Bone marrow (tissue), 2 donors: Measurements from ENCODE around the gene COL11A1.
"Not testable (repeated sequence)": the region's sequence is repeated elsewhere in the genome, so short reads cannot be mapped to it uniquely, and the experiment has no call there.

Source experiments
- DNase-seq, 2 donors: peaks; one replicate each; lab custom pipeline; 2025; lab: John Stamatoyannopoulos, UW

The COL11A1 gene

GRCh38 chr1:103075316-103076000, 32.9 kb downstream of the COL11A1 start:
- DNase-seq = no peak

GRCh38 chr1:103074224-103074623, 34.1 kb downstream of the COL11A1 start:
- no peak for DNase-seq

GRCh38 chr1:103069201-103069600, 39.1 kb downstream of the COL11A1 start:
- DNase-seq = no peak

GRCh38 chr1:103063921-103064320, 44.4 kb downstream of the COL11A1 start:
- no peak for DNase-seq

GRCh38 chr1:103058391-103058790, 49.9 kb downstream of the COL11A1 start:
- DNase-seq = no peak

DNA sequence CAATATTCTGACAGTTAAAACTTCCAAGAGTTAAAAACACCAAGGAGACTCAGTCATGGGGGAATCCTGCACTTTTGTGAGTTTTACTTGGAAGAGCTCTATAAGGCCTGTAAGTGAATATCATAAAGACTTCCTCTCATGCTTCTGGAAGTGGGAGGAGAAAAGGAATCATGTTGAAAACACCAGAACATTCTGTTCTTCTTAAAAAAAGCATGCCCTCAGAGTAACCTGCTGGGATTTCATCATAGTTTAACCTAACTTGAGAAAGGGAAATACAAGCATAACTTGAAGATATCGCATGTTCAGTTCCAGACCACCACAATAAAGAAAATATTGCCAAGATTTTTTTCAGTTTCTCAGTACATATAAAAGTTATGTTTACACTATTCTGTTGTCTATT, 51.9 kb downstream of the COL11A1 start:
- no peak for DNase-seq

- DNase-seq = not testable (repeated sequence)
Observed at GRCh38 chr1:103028110-103028509, 80.2 kb downstream of the COL11A1 start.

DNA sequence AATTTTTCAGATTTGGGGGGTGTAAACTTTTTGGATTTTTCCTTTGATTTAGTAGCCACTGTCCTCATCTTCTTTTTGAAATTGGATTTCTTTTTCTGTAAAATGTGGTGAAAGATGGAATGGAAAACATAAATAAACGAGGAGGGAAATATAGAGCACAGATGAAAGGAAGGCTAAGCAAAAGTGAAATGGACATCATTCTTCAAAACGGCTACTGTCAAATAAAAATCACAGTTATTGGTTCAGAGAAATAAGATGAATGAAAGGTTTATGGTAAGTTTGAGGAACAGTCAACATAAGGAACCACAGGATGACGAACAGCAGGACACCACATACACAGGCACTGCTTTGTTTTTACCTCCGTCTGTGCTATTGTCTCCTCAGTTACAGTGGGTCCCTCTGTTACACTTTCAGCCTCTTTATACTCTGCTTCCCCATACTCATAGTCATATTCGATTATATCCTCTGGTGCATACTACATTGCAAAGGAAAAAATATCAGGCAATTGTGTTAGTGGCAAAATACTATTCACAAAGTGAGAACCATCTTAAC, 82.4 kb downstream of the COL11A1 start:
- no peak for DNase-seq

GRCh38 chr1:103024051-103024450, 84.3 kb downstream of the COL11A1 start:
- no peak for DNase-seq

- DNase-seq = no peak
Observed at GRCh38 chr1:103002005-103002404, 106.3 kb downstream of the COL11A1 start.

DNA sequence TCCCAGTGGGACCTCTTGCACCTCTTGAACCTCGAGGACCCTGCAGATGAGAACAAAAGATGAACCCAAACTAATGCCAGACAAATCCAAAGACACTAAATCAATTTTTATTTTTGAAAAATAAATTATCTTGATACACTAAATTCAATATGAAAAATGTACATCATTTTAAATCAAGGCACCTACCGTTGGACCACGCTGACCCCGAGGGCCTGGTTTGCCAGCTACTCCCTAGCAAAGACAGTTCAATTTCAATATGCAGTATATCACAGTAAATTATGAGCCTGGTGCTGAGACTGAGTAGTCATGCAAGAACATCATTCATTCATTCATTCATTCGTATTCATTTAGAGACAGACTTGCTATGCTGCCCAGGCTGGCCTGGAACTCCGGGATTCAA, 129.4 kb downstream of the COL11A1 start:
- DNase-seq = no peak

DNA sequence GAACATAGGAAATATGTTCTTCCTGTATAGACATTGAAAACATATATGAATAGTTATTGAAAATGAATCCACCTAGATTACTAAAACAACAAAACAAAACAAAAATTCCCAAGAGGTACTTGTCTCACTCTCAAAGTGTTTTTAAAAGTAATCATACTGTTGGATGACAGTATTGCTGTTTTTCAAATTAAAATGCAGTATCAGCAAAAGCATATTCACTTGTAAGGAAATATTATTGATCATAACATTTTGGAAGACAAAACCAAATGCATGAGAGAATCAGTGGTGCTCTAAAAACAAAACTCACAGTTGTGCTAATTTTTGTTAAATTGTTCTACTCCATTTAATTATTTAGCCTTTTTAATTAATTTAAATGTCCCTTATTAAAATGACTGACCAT, 131.0 kb downstream of the COL11A1 start:
- no peak for DNase-seq

- no peak for DNase-seq
Observed at GRCh38 chr1:102970496-102971078, 137.7 kb downstream of the COL11A1 start.

- DNase-seq = no peak
Observed at GRCh38 chr1:102967786-102968185, 140.5 kb downstream of the COL11A1 start.

GRCh38 chr1:102961549-102961948, 146.8 kb downstream of the COL11A1 start:
- DNase-seq = no peak

GRCh38 chr1:102954576-102954975, 153.7 kb downstream of the COL11A1 start:
- DNase-seq = no peak

DNA sequence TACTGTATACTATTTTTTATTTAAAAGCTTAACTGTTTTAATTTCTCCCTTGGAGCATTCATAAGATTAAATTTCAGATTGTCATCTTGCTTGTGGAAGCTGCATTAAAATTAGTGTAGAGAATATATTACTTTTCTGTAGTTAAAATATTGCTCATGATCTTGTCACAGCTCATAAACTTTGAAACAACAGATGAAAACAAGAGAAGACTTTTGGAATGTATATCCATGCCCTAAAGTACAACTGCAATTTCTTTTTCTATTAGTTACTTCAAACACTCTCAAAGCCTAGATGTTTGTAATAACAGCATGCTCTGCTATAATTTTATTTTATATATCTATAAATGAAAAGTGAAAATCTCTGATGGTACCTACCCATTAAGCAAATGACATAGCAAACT, 155.9 kb downstream of the COL11A1 start:
- DNase-seq = no peak

DNA sequence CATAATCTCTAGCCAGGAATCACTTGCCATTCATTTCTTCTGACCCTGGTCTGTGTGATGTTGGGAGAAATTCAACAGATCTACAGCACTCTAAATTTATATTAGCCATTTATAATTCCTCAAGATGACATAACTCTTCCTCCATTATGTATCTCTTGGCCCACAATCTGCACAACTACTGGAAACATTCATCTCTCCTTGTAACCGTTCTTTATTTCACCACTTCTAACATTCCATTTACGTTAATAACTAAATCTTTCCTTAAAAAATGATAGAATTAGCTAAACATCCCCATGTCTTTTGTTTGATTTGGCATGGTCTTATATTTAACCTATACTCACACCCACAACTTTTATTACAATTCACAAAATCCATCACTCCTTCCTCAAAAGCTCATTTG, 166.0 kb downstream of the COL11A1 start:
- DNase-seq = no peak

DNA sequence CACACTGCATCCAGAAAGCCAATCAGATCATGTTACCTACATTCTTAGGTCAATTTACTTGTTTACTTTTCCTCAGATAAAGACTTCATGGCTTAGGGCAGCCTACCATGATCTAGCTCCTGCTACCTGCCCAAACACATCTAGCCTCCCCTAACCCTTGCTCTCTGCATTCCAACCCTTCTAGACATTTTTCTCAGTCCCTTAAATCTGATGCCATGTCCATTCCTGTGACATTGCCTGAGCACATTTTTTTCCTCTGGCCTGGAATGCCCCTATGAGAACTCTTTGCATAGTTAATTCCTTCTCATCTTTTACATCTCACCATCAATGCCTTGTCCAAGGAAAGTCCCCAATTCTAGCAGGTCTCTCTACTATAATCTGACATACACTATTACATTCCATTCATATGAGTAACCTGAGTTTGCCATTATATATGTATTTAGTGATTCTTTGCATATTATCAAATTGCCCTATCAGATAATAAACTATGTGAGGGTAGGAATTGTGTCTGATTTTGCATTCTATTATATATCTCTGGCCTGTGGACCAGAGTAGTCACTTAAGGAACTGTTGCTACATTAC, 166.9 kb downstream of the COL11A1 start:
- DNase-seq = no peak

DNA sequence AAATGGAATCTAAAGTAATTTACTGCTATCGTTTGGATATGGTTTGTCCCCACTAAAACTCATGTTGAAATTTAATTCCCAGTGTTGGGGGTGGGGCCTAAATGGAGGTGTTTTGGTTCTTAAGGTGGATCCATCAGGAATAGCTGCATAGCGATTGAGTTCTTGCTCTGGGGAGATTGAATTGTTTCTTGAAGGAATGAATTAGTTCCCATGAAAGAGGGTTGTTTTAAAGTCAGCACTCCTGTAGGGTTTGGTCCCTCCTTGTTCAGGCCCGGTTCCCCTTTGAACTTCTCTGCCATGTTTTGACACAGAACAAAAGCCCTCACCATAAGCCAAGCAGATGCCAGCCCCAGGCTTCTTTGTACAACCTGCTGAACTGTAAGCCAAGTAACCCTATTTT, 170.9 kb downstream of the COL11A1 start:
- no peak for DNase-seq

DNA sequence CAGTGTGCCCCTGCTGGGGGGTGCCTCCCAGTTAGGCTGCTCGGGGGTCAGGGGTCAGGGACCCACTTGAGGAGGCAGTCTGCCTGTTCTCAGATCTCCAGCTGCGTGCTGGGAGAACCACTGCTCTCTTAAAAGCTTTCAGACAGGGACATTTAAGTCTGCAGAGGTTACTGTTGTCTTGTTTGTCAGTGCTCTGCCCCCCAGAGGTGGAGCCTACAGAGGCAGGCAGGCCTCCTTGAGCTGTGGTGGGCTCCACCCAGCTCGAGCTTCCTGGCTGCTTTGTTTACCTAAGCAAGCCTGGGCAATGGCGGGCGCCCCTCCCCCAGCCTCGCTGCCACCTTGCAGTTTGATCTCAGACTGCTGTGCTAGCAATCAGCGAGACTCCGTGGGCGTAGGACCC, 175.0 kb downstream of the COL11A1 start:
- DNase-seq = not testable (repeated sequence)

GRCh38 chr1:102919659-102920058, 188.7 kb downstream of the COL11A1 start:
- DNase-seq = no peak

GRCh38 chr1:102901996-102902395, 206.3 kb downstream of the COL11A1 start:
- DNase-seq = no peak
